ENCODE data around the gene RTP2. TPM values are rescaled to one million over a fixed set of nuclear protein-coding genes. Genes with fewer than 3 reads are reported as not detected.

Gene RTP2
- total RNA-seq, 1 donor from 2014 or later = not detected

DNA sequence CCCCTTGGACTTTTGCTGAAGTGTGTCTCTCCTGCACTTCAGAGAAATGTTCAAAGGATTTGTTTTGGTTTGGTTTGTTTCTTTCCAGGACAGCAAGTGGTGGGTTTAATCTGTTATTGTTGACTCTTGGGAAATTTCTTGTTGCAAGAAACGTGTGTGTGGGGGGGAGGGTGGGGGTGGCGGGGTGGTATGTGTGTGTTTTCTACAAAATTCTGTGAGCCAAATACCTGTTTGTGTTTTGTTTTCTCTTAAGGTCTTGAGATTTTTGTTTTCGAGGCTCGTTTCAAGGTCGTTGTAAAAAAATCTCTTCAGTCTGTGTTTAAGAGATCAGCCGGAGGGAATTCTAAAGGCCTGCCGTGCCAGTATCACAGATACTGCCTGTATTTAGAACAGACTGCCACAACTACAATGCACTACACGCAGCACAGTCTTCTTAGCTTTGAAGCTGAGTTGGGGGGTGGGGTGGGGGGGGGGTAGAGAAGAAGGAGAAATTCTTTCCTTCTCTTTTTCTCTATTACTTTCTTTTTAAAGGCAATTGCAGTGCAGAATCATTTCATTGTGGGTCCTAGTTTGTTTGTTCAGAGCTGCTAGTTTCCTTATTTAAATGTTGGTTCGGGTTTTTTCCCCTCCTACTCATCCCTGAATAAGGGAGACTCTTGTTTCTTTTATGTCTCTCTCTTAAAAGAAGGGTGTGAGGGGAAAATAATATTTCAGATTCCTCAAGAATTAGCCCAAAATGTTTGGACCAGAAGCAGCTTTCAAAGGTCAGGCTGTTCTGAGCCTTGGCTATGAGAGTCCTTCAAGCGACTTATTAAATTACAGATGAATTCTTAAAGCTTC is 44.3 kb upstream of the RTP2 start:
- no peak for DNase-seq (ENCODE audit: low read depth)
- H3K36me3 ChIP-seq (ENCODE audit: control insufficient read depth, insufficient read depth, low read length) = no peaks in the 10 kb centered on the region
- TF ChIP-seq, protein P1, sequence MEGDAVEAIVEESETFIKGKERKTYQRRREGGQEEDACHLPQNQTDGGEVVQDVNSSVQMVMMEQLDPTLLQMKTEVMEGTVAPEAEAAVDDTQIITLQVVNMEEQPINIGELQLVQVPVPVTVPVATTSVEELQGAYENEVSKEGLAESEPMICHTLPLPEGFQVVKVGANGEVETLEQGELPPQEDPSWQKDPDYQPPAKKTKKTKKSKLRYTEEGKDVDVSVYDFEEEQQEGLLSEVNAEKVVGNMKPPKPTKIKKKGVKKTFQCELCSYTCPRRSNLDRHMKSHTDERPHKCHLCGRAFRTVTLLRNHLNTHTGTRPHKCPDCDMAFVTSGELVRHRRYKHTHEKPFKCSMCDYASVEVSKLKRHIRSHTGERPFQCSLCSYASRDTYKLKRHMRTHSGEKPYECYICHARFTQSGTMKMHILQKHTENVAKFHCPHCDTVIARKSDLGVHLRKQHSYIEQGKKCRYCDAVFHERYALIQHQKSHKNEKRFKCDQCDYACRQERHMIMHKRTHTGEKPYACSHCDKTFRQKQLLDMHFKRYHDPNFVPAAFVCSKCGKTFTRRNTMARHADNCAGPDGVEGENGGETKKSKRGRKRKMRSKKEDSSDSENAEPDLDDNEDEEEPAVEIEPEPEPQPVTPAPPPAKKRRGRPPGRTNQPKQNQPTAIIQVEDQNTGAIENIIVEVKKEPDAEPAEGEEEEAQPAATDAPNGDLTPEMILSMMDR (IDR thresholded peaks at IDR 0.05; ENCODE audit: insufficient read depth, low read length, severe bottlenecking) = no peak
- H3K4me3 ChIP-seq (ENCODE audit: low read depth, low read length) = peak overlapping the region; percentile 35
- H3K27me3 ChIP-seq (ENCODE audit: control insufficient read depth, insufficient read depth, low read length) = no peaks in the 10 kb centered on the region
- no peak for FAIRE-seq

DNA sequence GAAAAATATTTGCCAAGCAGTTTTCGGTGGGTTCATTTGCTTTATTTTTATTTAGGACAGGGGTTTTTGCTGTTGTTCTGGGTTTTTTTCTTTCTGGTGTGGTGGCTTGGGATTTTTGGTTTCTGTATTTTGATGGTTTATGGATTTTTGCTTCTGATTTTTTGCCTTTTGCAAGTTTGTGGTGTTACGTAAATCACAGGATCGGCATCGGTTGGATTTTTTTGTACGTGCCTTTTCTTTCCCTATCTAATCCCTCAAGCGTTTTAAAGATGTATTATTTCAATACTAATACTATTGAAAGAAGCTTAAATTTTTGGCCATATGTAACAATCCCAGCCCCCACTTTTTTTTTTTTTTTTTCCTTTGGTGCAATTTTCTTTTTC is 43.7 kb upstream of the RTP2 start:
- TF ChIP-seq, protein P1 (IDR thresholded peaks at IDR 0.05; ENCODE audit: insufficient read depth, low read length, severe bottlenecking) = no peak
- H3K27me3 ChIP-seq (ENCODE audit: control insufficient read depth, insufficient read depth, low read length) = no peaks in the 10 kb centered on the region
- peak overlapping the region; percentile 35 for H3K4me3 ChIP-seq (ENCODE audit: low read depth, low read length)
- no peaks in the 10 kb centered on the region for H3K36me3 ChIP-seq (ENCODE audit: control insufficient read depth, insufficient read depth, low read length)
- FAIRE-seq (no peak), DNase-seq (ENCODE audit: low read depth) (no peak)

DNA sequence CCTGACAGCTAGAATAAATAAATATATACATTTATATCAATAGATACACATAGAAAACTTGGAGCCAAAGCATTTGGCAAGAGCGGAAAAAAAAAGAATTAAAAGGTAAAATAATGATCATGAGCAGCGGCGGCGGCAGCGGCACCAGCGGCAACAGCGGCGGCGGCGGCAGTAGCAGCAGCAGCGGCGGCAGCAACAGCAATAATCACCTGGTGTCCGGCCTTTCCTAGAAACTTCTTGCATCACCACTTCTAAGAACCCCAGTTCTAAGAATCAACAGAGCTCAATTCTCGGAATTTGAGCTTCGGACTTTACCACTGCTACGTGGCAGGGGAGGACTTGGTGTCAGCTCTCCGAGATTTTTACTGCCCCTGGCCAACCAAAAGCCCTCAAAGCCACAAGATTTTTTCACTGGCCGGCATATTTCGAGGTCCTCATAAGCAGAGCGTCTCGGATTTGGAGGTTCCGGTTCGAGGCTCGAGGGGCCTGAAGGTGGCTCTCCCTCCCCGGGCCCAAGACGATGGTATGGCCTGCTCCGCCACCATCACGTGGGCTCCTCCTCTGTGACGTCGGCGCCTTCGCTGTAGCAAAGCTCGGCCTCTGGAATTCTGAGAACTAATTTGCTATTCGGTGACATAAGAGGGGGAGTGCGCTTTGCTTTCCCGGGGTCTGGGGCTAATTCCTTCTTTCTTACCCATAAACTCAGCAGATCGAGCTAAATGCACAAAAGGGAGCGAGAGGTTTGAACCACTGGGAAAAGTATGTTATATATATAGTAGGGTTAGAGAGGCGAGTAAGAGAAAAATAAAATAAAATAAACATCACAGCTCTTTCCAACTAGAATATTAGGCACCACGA is 43.1 kb upstream of the RTP2 start, which contains the start of gene BCL6:
Gene BCL6 (minus strand): TSS at position 268 of the 858 bp plus-strand sequence. CDS start 11,775 bp downstream, outside the sequence.
- Histone ChIP-seq H3K4me3 (ENCODE audit: low read depth, low read length) (peak within 1 kb of the TSS; percentile 88), H3K27me3 (ENCODE audit: control insufficient read depth, insufficient read depth, low read length) (no peaks in the 10 kb centered on the region), H3K36me3 (ENCODE audit: control insufficient read depth, insufficient read depth, low read length) (no peaks in the 10 kb centered on the region)
- TF ChIP-seq, protein P1 (IDR thresholded peaks at IDR 0.05; ENCODE audit: insufficient read depth, low read length, severe bottlenecking) = no peak
- peak; percentile 94 for DNase-seq (ENCODE audit: low read depth)
- FAIRE-seq = no peak

DNA sequence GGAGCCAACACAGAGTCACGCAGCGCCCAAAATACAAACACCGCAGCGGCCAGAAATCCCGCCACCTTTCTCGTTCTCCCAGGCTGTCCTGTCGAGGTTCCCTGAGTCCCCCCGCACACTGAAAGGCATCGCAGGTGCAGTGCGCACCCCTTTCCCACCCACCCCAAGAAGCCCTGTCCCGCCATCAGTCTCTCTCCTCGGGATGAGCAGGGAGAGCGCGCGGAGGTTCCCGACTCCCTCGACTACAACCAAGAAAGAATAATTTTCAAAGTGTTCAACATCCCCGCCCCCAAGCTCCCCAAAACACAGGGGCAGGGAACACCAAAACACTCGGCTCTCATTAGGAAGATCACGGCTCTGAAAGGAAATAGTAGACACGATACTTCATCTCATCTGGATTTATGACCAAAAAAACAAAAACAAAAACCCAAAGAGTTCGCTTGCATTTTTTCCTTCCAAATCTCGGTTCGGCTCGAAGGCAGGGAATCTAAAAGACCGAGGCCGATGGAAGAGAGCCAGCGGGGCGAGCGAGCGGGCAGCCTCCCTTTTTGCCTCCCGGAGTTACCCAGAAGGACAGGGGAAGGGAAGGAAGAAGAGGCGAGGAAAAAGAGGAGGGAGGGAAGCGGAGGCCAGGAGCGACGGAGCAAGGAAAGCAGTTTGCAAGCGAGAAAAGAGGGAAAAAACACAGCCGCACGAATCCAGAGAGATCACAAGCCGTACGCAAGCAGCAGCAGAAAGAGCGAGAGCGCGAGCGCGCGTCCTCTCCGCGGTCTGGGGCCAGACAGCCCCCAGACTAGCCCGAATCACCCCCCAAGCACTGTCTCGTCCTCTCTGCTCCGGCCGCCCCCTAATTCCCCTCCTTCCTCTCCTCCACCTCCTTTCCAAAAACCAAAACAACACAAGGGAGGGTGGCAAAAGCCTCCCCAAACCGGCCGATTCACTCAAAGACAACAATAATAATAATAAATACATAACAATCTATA is 42.1 kb upstream of the RTP2 start:
- H3K36me3 ChIP-seq (ENCODE audit: control insufficient read depth, insufficient read depth, low read length) = no peaks in the 10 kb centered on the region
- peak overlapping the region; percentile 88 for H3K4me3 ChIP-seq (ENCODE audit: low read depth, low read length)
- DNase-seq (ENCODE audit: low read depth) (peak; percentile 28), FAIRE-seq (no peak)
- TF ChIP-seq, protein P1 (IDR thresholded peaks at IDR 0.05; ENCODE audit: insufficient read depth, low read length, severe bottlenecking) = no peak
- no peaks in the 10 kb centered on the region for H3K27me3 ChIP-seq (ENCODE audit: control insufficient read depth, insufficient read depth, low read length)

All from bronchial epithelial cell (primary cell).